GOT3 (cell line): Measurements from ENCODE around the gene UBE2O.
A peak's percentile ranks its signal among the peaks of the same experiment; 100 is the strongest.

Experiments used
- DNase-seq: peaks from one replicate; lab custom pipeline; 2025; ENCODE audit warnings: mixed read lengths; lab: John Stamatoyannopoulos, UW

The UBE2O gene

DNA sequence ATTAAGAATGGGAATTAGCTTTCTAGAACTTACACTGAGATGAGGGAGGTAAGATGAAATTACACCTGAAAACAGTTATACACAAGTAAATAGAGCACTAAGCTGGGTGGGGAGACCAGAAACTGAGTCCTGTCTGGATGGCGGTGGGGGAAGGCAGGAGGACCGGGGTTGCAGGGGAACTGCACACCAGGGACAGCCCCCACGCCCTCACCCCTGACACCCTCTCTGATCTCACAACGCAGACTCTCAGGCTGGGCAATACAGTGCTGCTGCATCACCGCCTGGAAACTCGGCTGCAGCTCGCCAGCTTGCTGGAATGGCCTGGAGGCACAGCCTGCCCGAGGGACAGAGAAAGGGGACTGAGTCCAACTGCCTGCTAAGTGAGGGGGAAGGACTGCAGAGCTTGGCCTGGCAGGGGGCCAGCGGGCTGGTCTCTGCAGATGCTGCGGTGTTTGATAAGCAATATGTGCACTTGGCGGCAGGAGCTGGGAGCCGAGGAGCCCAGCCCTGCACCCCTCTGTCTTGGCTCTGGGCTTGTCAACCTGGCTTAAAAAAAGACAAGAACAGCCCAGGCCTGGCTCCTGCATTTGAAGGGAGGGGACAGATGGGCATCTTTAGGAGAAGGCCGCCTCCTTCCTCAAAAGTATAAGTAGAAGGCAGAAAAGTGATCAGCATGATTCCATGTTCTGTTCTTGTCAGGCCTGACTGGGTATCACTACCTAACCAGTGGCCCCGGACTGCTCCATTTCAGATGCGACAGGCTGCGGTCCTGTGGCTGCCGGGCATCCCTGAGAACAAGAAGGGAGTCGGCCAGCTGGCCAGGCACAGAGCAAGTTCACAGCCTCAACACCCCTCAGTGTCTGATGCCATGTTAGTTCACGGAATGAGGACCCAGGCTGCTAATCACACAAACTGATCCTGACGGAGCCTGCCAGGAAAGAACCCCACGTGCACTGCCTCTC, 38.3 kb downstream of the UBE2O start:
- DNase-seq, result no peak

DNA sequence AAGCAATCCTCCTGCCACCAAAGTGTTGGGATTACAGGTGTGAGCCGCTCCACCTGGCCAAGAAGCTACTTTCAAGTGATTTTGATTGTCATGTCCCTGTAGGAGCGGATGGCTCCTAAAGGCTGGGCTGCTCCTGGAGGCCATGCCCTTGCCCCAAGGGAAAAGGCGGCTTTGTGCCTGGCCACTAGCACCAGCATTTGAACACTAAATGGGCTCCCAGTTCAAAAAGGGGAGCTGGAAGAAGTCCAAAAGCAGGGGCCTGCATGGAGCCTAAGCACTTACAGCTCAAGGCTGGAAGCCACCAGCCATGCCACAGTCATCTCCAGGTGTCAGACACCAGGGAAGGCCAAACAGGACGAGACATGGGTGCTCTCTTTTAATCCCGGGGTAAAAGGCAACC, 41.7 kb downstream of the UBE2O start:
- DNase-seq, result no peak

DNA sequence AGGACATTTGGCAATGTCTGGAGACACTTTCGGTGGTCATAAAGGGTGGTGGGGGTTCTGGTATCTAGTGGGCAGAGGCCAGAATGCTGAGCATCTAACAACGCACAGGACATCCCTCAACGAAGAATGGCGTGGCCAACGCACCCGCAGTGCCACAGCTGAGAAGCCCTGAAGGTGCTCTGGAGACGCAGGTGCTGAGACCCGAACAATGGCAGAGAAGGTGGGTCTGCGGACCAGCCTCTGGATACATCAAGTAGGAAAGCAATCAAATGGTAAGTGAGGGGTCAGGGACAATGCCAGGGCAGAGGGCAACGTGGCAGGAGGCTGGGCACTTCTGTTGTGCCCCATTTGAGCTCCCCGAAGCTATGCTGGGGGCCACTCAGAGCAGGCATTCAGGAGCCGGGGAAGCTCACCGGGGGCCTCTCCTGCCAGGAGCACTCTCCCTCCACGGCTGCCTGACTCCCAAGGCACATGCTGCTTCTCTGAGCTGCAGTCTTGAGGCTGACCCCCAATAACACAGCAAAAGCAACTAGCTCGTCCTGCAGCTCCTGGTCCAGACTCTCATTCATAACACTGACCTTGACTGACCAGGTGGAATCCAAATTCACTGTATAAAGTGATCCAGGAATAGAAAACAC, 42.5 kb downstream of the UBE2O start:
- no peak for DNase-seq

DNA sequence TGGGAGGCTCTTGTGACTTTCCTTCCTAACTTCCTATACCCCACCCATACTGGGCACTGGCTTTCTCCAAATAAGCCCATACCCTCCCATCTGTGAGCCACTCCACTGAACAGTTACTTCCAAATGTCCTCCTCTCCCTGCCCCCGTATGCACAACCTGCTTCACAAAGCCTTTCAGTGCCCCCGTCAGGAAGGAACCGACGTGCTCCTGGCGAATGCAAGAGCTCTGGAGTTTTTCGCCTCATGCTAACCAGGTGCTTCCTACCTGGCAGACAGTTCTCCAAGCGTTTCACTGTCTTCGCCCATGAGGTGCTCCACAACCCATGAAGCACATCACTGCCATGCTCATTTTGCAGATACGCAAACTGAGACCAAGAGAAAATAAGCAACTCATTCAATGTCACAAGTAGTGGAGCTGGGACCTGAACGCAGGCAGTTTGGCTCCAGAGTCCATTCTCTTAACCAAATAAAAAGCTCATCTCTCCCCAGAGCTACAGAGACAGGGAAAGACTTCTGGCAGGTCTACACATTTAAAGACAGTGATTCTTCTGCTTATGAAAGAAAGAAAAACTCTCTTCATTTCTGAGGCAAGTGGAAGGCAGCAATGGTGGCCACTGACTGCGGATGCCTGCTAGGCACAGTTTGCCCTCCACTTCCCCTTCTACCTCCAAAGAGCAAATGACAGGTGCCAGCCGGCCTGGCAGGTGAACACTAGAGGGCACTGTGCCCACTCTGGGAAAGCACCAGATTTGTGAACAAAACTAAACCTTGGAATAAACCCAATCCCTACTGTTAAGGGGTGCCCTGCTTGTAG, 44.7 kb downstream of the UBE2O start:
- DNase-seq, result no peak

DNA sequence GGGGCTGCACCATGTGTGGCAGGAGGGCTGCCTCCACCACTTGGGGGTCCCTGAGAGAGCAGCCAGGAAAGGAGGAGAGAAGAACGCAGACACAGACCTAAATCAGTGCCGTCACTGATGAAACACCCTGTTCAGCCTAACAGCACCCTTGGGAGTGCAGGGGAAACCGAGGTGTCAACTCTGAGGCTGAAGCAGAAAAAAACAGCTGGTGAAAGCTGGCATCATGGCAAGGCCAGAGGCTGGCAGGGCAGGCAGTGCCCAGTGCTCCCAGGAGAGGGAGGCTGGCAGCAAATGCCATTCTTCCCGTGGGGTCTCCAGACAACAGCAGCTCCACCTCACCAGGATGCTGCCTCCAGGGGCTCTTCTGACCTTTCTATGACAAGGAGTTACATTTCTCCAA, 45.4 kb downstream of the UBE2O start:
- DNase-seq, result no peak

DNA sequence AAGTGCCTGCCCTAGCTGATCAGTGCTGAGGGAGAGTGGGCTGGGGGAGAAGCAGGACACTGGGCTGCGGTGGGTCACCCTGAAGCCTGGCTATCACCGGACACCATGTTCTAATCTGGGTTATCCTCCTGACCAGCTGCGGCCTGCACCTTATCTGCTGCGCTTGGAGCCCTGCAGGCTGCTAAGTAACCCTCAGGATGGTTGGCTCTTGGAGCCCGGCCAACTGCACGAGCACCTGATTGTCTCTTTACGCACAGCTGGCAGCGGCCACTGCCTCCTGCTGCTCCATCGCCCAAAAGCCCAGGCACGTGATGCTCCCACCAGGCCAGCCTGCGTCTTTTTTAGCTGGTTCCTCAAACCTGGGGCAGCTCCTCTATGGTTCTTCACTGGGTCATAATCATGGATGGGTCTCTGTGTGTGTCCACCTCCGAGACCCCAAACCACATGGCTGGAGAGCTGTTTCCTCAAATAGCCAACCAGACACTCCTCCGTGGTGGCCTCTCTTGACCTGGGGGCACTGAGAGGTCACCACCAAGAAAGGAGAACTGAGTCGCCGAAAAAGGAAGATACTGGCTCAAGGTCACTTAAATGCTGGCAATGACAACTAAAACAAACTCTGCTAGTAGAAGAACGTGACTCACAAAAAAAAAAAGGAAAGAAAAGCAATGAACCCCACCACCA, 46.8 kb downstream of the UBE2O start:
- DNase-seq, result no peak

DNA sequence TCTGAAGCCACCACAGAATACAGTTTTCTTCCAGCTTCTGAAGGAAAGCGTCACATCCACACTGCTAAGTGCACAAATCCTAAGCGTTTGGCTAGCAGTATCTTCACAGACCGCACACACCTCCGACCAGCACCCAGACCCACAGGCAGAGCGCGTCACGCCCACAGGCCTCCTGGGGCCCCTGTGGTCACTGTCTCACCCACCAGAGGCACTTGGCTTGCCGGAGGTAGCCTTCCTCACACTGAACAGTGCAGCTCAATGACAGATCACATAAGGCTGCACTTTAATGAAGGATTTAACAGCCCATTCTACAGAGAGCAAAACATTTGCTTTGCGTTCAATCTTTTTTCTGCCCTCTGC, 47.4 kb downstream of the UBE2O start:
- no peak for DNase-seq

DNA sequence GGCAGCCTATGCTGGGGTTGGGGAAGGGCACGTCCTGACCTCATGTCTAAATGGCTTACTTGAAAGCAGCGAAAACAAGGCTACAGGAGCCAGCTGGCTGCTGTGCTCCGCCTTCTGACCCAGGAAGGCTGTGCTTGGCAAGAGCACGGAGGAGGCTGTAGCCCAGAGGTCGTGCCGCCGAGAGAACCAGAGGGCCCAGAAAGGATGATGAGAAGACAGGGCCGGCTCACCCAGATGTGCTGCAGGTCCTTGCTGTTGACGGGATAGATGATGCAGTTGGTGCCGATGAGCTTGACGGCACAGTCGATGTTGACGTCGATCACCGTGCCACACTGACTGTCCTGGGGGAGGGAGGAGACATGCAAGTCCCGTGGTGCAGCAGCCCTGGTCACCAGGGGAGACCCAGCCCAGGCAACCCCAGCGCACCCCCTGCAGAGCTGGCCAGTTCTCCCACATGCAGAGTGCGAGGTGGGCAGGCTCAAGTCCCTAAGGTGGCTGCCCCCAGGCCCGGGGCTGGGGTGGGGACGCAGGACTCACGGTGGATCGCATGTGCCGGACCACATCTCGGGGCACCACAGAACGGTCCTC, 47.9 kb downstream of the UBE2O start:
- DNase-seq, result no peak

DNA sequence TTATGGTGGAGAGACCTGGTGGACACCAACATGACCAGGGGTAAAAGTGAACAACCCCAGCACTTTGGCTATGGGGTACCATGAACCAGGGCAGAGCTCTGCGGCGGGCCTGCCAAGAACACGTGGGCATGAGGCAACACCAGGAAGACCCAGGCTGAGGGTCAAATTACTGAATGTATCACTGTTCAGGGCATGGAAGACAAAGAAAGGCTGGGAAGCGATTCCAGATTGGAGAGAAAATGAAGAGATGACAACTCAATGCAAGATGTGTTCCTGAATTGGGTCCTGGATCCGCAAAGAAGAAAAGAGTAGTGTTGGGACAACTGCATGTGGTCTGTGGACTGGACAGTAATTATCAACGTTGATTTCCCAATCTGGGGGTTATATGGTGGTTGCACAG, 48.7 kb downstream of the UBE2O start:
- no peak for DNase-seq

DNA sequence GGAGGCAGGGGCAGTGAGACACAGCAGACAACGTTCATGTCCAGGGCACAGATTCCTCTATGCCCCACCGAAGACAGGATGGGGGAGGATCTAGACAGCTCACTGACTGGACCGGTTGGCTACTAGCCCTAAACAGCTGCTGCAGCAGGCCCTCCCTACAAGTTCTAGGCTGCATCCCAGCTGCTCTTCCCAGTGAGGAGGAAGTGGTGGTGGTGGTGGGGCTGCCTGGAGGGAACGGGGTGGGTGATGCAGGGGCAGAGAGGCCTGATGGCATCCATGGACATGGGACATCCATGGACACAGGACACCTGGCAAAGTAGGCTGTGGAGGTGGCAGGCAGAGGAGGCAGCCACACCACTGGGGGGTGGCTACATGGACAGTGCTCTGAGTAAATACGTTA, 50.2 kb downstream of the UBE2O start:
- DNase-seq, result no peak

DNA sequence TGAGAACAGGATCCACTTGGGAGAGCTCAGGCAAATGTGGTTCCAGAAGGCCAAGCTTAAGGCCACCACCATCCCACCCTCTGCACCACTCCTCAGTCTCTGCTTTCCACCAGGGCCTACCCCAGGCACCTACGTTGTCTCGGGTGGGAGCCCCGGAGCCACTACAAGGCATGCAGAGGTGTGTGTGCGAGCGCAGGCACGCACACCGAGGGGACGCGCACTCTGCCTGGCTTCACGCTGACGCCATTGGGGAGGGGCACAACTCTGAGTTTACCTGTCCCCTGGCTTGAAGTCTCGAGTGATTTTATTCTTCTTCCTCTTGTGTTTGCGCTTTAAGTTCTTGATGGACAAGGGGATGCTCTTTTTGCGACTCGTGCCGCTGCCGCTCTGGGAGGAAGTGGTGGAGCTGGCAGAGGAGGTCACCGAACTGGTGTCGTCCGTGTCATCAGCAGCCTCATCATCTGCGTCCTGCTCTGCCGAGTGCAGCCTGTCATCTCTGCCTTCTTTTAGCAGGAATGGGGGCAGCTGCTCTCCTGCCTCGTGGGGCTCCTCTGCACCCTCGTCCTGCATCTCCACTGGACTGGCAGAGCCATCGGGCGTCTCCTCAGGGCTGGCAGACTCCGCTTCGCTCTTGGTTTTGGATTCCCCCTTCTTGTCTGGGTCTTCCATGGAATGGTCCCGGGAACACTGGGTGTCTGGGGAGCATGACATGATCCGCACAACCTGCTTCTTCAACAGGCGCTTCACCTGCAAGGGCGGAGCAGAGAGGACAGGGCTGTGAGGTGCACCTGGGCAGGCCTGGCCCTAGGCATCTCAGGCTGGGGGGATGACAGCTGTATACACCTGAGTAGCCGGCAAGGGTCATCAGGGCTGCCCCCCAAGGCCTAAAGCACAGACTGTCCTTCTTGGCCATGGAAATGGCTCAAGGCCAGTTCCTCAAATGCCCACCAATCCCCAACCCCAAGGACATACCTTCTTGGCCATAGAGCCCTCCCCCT, 53.5 kb downstream of the UBE2O start:
- DNase-seq, result no peak

DNA sequence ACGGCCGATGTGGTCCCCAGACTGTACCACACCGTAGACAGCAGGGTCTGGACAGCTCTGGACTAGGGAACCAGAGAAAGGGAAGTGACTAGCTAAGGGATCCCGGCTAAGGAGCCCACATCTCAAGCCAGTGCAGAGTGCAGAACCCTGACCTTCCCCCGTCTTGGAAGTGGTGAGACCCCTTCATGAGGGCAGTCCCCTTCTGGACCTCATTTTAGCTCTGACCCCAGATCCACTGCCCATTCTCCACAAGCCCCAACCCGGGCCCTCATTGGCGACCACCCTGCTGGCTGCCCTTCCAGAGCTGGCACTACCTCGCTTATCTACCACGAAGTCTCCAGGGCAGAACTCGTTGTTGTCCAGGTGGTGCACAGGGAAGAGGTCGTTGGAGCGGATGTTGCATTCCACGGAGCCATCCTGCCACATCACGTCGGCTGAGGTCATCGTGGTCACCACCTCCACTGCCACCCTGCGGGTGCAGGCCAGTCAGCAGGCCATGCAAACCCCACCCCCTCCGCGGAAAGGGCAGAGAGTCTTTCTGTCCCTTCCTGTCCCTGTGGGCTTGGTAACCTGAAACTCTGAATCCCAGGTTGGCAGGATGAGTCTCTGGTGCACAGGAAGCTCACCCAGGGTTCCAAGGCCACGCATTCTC, 54.3 kb downstream of the UBE2O start:
- no peak for DNase-seq

DNA sequence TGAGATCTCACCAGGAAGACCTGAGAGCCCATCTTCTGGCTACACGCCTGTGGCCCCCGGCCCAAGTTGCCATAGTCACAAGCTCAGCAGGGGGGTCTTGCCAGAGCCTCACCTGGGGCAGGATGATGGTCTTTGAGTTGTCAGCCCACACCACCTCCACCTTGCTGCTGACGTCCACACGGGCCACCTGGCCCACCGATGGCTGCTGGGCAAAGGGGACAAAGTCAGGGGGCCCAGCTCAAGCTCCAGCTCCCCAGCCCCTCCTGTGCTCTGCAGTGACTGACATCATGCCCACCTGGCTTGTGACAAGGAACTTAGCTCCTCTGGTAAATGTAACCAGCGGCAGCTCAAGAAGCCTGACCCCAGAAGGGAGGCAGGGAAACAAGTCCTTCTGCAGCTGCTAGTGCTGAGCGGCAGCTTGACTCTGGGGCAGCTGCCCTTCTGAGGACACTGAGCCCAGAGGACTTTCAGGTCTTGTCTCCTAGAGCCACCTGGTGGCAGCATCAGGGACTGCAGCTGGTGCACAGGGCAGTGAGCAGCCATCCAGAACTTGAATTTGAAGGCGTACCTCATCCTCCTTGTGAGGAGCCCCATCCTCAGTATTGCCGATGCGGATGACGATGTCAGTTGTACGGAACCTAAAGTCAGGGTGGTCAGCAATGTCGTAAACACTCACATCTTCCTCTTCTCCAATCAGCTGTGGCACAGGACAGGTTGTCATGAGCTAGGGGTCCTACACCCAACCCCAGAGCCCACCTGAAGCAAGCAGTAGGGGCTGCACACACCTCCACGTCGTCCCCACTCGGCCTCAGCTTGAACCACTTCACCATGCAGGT, 55.0 kb downstream of the UBE2O start:
- peak; percentile 12 for DNase-seq

DNA sequence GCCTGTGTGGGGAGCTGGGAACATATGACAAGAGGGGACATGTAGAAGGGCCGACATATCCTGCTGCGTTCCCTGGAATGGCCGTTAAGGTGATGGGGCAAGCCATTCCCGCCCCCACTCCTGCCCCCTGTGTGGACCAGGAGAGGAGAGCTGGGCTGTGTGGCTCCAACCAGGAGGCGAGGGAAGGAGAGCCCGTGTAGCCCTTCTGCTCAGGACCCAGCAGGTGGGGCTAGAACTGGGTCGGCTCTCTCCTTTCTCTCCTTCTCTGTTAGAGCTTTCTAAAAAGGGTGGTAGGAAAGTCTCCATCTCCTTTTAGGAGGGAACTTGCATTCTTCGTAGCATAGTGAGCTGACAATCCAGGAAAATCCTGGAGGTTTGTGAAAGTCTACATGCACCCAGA, 55.8 kb downstream of the UBE2O start:
- DNase-seq, result no peak

DNA sequence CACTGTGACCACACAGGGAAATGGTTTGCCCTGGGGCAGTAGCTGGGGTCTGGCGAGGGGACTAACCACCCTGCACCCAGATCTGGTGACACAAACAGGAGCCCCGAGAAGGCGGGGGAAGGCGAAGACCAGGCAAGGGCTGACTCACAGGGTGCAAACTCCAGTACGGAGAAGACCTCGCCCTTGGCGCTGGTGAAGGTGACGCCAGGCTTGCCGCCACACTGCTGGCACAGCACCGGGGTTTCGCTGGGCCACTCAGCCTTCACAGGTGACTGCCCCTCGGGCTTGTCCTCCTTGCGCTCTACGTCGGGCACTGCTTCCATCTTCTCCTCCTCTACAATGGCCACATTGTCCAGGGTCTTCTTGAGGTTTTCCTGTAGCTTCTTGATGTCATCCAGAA, 57.0 kb downstream of the UBE2O start:
- no peak for DNase-seq

DNA sequence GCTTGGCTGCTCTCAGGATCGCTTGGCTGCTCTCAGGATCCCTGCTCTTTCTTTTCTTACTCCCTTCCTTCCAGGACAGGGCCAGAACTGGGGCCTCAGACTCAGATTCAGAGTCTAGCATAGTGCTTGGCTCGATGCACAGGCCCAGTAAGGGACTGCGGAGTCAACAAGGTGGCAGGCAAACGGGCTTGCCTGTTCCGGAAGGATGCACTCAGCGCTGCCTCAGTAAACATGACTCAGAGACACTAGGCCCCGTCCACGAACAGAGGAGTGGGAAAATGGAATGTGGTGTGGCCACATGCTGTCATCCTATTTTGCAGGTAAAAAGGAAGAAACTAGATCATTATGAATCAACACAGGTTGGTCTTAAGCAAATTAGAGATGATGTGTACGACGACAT, 58.8 kb downstream of the UBE2O start:
- DNase-seq, result no peak

DNA sequence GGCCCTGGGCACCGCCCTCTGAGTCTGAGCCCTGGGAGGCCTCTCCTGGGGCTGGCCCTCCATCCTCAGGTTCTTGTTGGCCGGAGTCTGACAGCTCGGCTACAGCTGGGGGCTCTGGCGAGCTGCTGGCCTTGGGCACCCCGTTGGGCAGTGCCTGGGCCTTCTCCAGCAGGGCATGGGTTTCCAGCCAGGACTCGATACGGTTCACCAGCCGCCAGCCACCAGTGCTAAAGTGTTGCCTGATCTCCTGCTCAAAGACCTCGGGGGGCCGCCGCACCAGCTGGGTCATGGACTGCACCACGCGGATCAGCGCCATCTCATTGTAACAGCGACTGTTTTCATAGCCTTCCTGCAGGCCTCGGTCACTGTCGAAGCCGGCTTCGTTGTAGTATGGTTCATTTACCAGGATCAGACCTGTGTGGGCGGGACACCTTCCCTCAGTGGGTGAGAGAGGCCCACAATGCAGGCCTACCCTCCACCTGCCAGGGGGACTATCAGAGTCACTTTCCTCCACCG, 61.7 kb downstream of the UBE2O start:
- DNase-seq, result no peak

DNA sequence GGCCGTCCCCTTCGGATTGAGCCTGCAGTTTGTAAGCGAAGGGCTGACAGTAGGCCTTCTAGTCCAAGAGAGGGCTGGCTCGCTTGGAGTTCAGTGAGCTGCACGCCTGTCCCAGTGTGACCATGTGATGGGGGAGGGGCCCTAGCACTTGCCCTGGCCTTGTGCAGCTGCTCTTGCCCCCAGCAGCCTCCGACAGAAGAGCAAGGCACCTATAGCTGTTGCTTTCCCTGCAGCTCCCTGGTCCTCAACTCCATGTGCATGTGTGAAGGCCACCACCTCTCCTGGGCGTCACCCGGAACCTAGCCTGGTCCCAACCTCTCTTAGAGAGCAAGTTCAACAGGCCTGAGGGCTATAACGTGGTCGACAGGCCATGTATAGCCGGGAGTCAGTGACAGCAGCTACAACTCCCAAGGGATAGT, 62.9 kb downstream of the UBE2O start:
- DNase-seq, result no peak
